Right lobe of liver (tissue), 6 donors: ENCODE data around the gene ANKLE1. TPM values are rescaled to one million over a fixed set of nuclear protein-coding genes. Genes with fewer than 3 reads are reported as not detected.

Experiments used
- ATAC-seq, 4 donors: fragments of 200-7000 bp; cut with Tn5 transposase; one replicate each; pipeline ENCODE4 v1.9.1; 2020; ENCODE audit warnings: mild to moderate bottlenecking in 4 of 4, moderate library complexity in 4 of 4
- DNase-seq, 3 donors: peaks; one replicate each; pipeline ENCODE4 v3.0.0-alpha.2; 2020
- H3K27ac ChIP-seq, 3 donors: fragments of 200-600 bp; one replicate each; pipeline ENCODE4 v1.8.0; 2022
- H3K27me3 ChIP-seq, 2 donors: fragments of 200-600 bp; one replicate each; pipeline ENCODE4 v1.8.0; 2022
- H3K36me3 ChIP-seq, 4 donors: fragments of 200-600 bp; sonication (generic) in 1 of 4; one replicate each; pipeline versions ENCODE4 v1.5.1 to v1.8.0; 2017 to 2022; ENCODE audit warnings: control low read depth in 1 of 4
- H3K4me1 ChIP-seq, 4 donors: fragments of 200-600 bp; sonication (generic) in 1 of 4; one replicate each; pipeline versions ENCODE4 v1.5.1 to v1.8.0; 2017 to 2022; ENCODE audit warnings: control low read depth in 1 of 4
- H3K4me3 ChIP-seq, 3 donors: fragments of 200-600 bp; one replicate each; pipeline ENCODE4 v1.8.0; 2022
- H3K9me3 ChIP-seq, 4 donors: fragments of 200-600 bp; sonication (generic) in 1 of 4; one replicate each; pipeline versions ENCODE4 v1.5.1 to v1.8.0; 2017 to 2022; ENCODE audit warnings: control low read depth in 1 of 4
- CTCF ChIP-seq, 4 donors: fragments of 200-600 bp in 3 of 4; fragments of 450-650 bp in 1 of 4; IDR thresholded peaks; one replicate each; pipeline versions ENCODE4 v1.5.1 to v1.8.0; 2016 to 2022; ENCODE audit warnings: antibody characterized with exemption in 4 of 4, mild to moderate bottlenecking in 2 of 4
- POLR2A ChIP-seq: fragments of 450-650 bp; IDR thresholded peaks from one replicate; pipeline ENCODE4 v1.6.1; 2017; ENCODE audit warnings: antibody characterized with exemption, mild to moderate bottlenecking
- WGBS: methylation state at CpG from one replicate; pipeline ENCODE4 v1.1.6; 2018; ENCODE audit warnings: low coverage, low lambda C conversion rate; ENCODE audit not compliant: insufficient coverage; ENCODE audit errors: missing lambda C conversion rate; 5-methylcytosine and 5-hydroxymethylcytosine counted together
- intact Hi-C, 2 donors: fragments of 100-400 bp; cut with DNase I; formaldehyde crosslinking; loops; one replicate each; pipeline versions ENCODE4 v1.11.2 to v1.14.1; 2022
- total RNA-seq, 6 experiments: library from RNA; depleted of rRNA in 2 of 6; stranded (reverse); fragments of >200 nt in 2 of 6; fragmentation: NEBNext Ultra II Directional in 3 of 6; extraction: Animal tissue kit (Norgen Biotek cat#: 25700) in 3 of 6; gene quantifications; one replicate each; pipeline versions ENCODE4 v1.1.0 to v1.2.4, GENCODE V29; 2016 to 2023
- donor health status: DM: no; HTN: yes; CAD: no.
- donor health status: DM: no; HTN: no; CAD: no.
- donor health status: DM: no; HTN: no; CAD: no.
- donor health status: DM: no; HTN: yes; CAD: no.
- donor health status: DM: no; HTN: yes; CAD: no.

ANKLE1 gene
- total RNA-seq, 6 experiments from 2014 or later, result 0.06 to 0.65 (median 0.37) TPM

GRCh38 chr19:17243830-17244617 lies 37.7 kb upstream of the ANKLE1 start:
- DNase-seq, result peak; percentile 70 to 87 (median 85)
- H3K36me3 ChIP-seq, result no peaks in the 10 kb centered on the region
- H3K4me3 ChIP-seq, result peak overlapping the region; percentile 83 to 97 (median 96)
- no peaks in the 10 kb centered on the region for H3K9me3 ChIP-seq
- TF ChIP-seq POLR2A (no peak), CTCF (IDR thresholded peaks at IDR 0.05) (no peak)
- peak overlapping the region; percentile 37 to 83 (median 81) for H3K27ac ChIP-seq
- ATAC-seq, result peak; percentile 28 to 54 (median 38)
- H3K4me1 ChIP-seq, result peaks cover 0 to 57% (median 25%) of the 10 kb centered on the region in 4 donors
- 3% methylated on average over 24 of the region's 52 CpGs for WGBS
- intact Hi-C loops, result no loop called here
- H3K27me3 ChIP-seq, result no peaks in the 10 kb centered on the region

GRCh38 chr19:17244618-17245534 lies 36.8 kb upstream of the ANKLE1 start:
- Histone ChIP-seq H3K27ac (peak overlapping the region; percentile 37 to 83 (median 81)), H3K9me3 (no peaks in the 10 kb centered on the region), H3K27me3 (no peaks in the 10 kb centered on the region), H3K4me3 (peak overlapping the region; percentile 83 to 97 (median 96)), H3K4me1 (peaks cover 0 to 48% (median 22%) of the 10 kb centered on the region in 4 donors), H3K36me3 (no peaks in the 10 kb centered on the region)
- intact Hi-C loops, result no loop called here
- ATAC-seq (no peak), DNase-seq (peak in 2 of 3 donors; percentile 42 to 66)
- 0% methylated on average over 2 of the region's 100 CpGs for WGBS
- TF ChIP-seq POLR2A, result no peak
- no peak for TF ChIP-seq CTCF (IDR thresholded peaks at IDR 0.05)

- no peaks in the 10 kb centered on the region for H3K36me3 ChIP-seq
- H3K27me3 ChIP-seq, result no peaks in the 10 kb centered on the region
- WGBS, result no CpG with 5 or more reads among the region's 72 CpGs
- H3K4me3 ChIP-seq, result peak within 1 kb of the TSS; percentile 83 to 97 (median 96)
- no peak for TF ChIP-seq CTCF (IDR thresholded peaks at IDR 0.05)
- TF ChIP-seq POLR2A, result peak; percentile 55
- H3K27ac ChIP-seq, result peak within 1 kb of the TSS; percentile 49 to 83 (median 81)
- DNase-seq, result no peak
- H3K9me3 ChIP-seq, result no peaks in the 10 kb centered on the region
- intact Hi-C loops, result no loop called here
- no peak for ATAC-seq
- peaks cover 0 to 41% (median 19%) of the 10 kb centered on the region in 4 donors for H3K4me1 ChIP-seq
These were observed 36.1 kb upstream of the ANKLE1 start, which contains the start of gene NR2F6 for GRCh38 chr19:17245535-17245984. TSS of gene NR2F6 (minus strand) at chr19:17245919. CDS start at chr19:17245220, 699 bp downstream.

- Histone ChIP-seq H3K4me1 (peaks cover 0 to 30% (median 13%) of the 10 kb centered on the region in 4 donors), H3K36me3 (no peaks in the 10 kb centered on the region), H3K27ac (peak overlapping the region; percentile 30 to 71 (median 49)), H3K4me3 (peak overlapping the region; percentile 27 to 96 (median 67)), H3K9me3 (no peaks in the 10 kb centered on the region), H3K27me3 (no peaks in the 10 kb centered on the region)
- intact Hi-C loops, result no loop called here
- ATAC-seq, result peak; percentile 32 to 64 (median 58)
- 3% methylated on average over 8 of the region's 21 CpGs for WGBS
- TF ChIP-seq CTCF (IDR thresholded peaks at IDR 0.05), result no peak
- no peak for TF ChIP-seq POLR2A
- DNase-seq, result peak; percentile 69 to 90 (median 85)
These were observed 34.8 kb upstream of the ANKLE1 start for GRCh38 chr19:17246681-17247425.
